Stimulated activated CD8-positive, alpha-beta memory T cell treated with anti-CD3 and anti-CD28 coated beads, Interleukin-4, amount 100 ng/mL, for 4 hours (primary cell): ENCODE measurements around the gene UBASH3B.
A peak's percentile ranks its signal among the peaks of the same experiment; 100 is the strongest.

Experiments
- DNase-seq, 2 donors: peaks; one replicate each; pipeline ENCODE4 v3.0.0-alpha.2; 2020; ENCODE audit warnings: low read depth in 2 of 2, low spot score in 1 of 2

Gene UBASH3B

GRCh38 chr11:122780296-122780949, 124.9 kb downstream of the UBASH3B start:
- DNase-seq: no peak

DNA sequence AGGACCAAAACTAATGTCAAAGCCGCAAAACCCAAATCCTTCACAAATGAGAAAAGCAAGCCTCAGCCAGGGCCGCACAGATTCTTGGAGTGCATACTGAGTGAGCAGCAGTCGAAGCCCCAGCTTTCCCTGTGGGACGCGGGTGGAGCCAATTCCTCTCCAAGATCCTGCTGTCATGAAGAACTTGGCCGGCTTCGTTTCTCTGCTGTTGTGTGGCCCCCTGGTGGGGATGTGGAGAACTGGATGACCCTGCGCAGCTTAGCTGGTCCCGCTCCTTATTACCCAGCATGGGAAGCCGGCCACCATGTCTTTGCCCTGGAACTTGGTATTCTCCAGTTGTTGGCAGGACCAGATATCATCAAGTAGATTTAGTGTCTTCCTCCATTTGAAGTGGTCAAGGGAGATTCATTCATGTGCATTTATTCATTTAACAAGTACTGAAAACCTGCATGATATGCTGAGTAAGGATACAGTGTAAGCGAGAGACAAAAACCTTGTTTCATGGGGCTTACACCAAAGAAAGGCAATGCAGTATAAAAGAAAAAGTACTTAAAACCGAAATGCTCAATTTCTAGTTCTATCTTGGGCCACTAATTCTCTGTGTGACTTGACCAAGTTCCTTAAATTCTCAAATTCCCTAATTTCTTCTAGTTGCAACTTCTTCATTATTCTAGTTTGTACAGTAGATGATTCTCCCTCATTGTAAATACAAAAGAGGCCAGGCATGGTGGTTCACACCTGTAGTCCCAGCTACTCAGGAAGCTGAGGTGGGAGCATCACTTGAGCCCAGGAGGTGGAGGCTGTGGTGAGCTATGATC, 126.1 kb downstream of the UBASH3B start:
- DNase-seq: peak; percentile 47 to 66

GRCh38 chr11:122782222-122782621, 126.7 kb downstream of the UBASH3B start:
- DNase-seq: no peak

DNA sequence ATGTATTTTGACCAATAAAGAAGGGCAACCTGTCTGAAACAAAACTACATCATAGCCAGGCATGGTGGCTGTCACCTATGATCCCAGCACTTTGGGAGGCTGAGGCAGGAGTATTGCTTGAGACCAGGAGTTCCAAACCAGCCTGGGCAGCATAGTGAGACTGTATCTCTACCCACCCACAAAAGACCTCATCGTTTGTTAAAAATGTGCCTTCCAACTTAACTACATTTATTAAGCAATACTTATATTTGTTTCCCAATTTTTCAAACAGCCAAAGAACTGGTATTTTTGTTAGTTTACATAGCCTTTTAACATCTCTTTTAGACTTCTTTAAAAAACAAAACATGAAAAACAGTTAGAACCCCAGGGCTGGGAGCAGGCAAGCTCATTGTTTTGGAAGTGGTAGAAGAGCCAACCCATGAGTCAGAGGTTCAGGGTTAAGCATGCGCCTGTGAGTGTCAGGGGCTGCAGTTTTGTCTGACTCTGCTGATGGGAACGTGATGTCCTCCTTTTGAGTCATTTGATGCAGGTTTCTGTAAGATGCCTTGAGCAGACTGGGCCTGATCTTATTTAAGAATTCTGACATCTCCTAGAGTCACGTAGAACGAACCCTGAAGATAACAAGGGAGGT, 128.9 kb downstream of the UBASH3B start:
- no peak for DNase-seq

DNA sequence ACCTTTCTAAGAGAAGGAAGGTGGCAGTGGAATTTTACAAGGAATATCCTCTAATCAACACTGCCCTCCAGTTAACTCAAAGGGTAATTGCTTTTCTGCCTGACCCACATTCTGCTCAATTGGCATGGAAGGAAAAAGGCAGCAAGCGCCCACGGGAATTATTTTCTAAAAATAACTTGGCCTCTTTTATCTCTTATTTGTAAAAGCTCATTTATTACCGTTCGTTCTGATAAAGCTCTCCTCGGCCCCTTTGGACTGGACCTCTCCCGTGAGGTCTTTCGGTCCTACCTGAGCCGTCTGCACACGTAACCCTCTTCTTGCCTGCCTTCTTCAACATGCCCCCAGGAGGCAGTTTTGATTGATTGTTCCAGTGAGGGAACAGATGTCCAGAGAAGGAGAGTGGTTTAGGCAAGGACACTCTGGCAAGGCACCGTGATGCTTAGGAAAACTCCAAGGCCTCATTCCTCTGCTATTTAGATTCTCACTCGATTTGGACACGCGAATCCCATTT, 129.6 kb downstream of the UBASH3B start:
- no peak for DNase-seq

DNA sequence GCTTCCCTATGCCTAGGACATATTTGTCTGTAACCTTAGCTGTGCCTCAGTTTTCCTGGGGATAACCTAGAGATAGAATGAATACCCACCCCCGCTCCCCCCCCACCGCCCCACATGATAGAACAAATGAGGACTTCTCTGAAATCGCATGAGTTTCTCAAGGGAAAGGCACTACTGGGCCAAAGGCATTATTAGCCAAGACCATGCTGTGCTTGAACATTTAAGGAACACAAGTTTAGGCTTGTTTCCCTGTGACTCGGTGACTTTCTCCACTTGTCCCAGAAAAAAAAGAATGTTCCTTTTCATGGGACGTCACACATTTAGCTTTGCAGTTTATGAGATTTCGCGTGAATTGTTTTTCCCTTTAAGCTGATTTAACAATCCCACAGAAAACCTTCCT, 131.4 kb downstream of the UBASH3B start:
- DNase-seq: no peak

DNA sequence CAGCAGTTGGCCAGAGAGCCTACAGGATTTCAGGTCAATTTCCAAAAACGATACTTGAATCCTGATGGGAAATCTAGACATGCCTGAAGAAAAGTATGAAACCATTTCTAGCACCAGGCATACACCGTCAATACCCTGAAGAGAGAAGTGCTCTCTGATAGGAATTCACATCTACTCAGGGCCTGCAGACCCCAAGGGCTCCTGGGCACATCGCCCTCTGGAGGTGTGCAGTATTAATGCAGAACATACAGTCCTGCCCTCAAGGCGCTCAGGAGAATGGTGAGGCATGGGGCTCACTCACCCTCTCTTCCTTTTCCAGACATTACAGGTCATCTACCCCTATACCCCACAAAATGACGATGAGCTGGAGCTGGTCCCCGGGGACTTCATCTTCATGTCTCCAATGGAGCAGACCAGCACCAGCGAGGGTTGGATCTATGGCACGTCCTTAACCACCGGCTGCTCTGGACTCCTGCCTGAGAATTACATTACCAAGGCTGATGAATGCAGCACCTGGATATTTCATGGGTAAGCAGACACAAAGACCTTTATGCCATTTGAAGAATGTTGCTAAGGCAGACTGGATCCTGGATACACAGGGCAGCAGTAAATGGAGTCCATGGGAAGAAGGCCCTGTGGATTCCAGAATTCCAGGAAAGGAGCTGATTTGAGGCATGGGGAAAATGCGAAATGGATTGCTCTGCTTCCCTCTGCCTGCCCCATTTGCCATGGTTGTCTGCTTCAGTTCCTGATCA, 133.4 kb downstream of the UBASH3B start:
- no peak for DNase-seq

DNA sequence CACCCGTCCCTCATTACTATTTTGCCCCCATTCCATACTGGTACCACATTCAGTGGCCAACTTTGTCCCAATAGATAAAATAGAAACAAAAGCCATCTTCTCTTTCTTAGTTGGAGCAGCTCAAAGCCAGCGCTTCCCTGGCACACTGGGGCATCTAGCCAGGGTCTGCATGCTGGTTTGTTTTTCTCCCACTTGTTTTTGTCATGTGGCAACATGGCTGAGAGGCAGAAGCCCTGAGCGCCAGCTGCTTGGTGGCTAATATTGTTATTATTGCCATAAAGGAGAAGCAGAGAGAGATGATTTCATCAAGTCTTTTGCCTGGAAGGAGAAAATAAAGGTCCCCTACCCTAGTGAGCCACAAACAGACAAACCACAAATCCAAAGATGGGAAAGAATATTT, 134.4 kb downstream of the UBASH3B start:
- no peak for DNase-seq

DNA sequence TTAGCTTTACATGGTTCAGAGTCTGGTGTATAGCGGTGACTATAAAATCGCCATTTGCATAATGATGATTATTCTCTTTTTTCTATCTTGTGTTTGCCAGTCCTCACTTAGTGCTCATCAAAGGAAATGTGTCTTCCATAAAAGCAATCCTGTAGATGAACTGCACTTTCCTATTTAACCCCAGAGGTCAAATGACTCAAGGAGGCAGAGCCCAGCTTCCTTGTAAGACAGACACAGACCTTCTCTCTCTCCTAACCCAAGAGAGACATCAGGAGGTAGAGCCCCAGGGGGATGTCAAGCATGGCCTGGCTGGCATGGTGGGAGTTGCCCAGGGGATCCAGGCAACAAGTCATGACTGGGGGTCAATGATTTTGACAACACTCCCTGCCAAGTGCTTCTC, 135.9 kb downstream of the UBASH3B start:
- DNase-seq: no peak

GRCh38 chr11:122791836-122792235, 136.3 kb downstream of the UBASH3B start:
- DNase-seq: no peak

GRCh38 chr11:122793515-122793914, 138.0 kb downstream of the UBASH3B start:
- DNase-seq: no peak

DNA sequence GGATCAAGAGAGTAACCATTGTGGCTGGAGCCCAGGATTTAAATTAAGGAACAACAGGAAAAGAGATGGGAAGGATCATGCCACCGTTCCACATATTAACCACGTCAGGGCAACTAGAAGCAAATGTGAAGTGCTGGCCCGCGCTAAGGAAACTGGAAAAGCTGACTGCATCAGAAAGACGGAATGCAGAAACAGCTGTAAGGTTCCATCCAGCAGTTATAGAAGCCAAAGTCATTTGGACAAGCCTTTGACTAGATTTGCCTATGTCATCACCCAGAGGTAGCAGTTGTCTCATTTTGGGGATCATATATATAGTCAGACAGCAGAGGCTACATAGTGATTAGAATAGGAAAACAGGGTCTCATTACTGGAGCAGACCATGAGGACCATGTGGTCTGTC, 139.8 kb downstream of the UBASH3B start:
- DNase-seq: no peak

DNA sequence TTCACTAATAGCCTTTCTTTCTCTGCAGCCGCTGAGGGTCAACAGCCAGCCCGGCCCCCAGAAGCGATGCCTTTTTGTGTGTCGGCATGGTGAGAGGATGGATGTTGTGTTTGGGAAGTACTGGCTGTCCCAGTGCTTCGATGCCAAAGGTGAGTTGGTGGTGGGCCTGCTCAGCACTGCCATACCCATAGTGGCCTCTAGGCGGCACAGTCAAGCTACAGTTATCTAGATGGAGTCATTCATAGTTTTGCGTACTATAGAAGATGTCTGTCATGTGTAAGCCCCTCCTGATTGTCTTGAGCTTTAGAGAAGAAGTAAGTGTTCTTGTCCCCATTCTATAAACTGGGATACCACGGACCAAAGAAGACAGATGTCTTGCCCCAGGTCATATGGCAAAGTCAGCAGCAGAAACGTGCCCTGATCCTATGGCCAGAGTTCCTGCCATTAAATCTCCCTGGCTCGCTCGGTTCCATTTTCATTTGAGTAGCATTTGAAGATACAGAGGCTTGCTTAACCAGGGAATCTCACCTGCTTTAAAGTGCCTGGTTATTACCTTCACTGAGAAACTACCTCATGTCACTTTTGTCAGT, 140.7 kb downstream of the UBASH3B start:
- peak; percentile 60 to 65 for DNase-seq

DNA sequence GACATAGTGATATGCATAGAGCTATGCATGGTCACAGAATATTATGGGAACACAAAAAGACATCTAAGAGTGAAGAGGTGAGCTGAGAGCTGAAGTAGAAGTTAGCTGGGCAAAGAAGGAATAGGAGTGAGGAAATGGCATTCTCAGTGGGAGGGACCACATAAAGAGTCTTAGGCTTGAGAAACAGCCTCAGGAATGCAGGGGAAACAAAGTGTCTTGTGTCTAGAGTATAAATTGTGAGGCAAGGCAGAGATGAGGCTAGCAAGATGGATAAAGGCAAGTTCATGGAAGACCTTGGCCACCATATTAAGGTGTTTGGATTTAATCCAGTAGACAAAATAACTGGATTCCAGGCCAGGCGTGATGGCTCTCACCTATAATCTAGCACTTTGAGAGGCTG, 142.1 kb downstream of the UBASH3B start:
- no peak for DNase-seq

- no peak for DNase-seq
These were observed 144.0 kb downstream of the UBASH3B start for GRCh38 chr11:122799406-122800105.

DNA sequence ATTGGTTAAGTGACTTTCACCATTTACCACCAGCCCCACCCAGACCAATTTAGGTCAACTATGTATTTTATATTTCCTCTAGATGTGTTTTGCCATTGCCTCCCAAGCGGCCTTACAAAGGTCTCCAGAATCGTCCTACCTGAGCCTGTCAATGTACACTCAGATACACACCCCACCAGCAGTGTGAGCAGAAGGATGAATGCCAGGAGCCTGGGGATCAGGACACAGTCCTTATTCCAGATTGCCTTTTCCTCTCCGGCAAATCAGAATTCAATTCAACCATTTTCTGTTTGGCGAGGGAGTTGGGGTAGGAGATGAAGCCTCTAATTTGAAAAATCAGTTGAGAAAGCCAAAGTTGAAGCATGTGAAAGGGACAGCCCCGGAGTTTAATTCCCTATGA, 147.4 kb downstream of the UBASH3B start:
- no peak for DNase-seq

GRCh38 chr11:122803306-122803705, 147.8 kb downstream of the UBASH3B start:
- DNase-seq: no peak

- no peak for DNase-seq
These were observed 148.2 kb downstream of the UBASH3B start for GRCh38 chr11:122803716-122804115.

- DNase-seq: no peak
These were observed 148.6 kb downstream of the UBASH3B start for GRCh38 chr11:122804161-122804560.

GRCh38 chr11:122804796-122805195, 149.3 kb downstream of the UBASH3B start:
- DNase-seq: no peak
